HepG2 (cell line): Measurements from ENCODE around the gene THEMIS.

Experiments
- BCLAF1 ChIP-seq: fragments of 450-650 bp; IDR thresholded peaks from 2 replicates; pipeline ENCODE4 v1.6.1; 2017; ENCODE audit warnings: mild to moderate bottlenecking
- CTCF ChIP-seq: sonication (generic); formaldehyde crosslinking; IDR thresholded peaks from 2 replicates; pipeline ENCODE4 v1.5.0; 2020; ENCODE audit warnings: mild to moderate bottlenecking, missing genetic modification reagents, moderate library complexity
- DNMT3B ChIP-seq: conservative IDR thresholded peaks from 2 replicates; pipeline ENCODE4 v1.6.1; 2016; ENCODE audit warnings: missing biosample characterization, control low read depth
- GFI1 ChIP-seq: sonication (generic); formaldehyde crosslinking; IDR thresholded peaks from 2 replicates; pipeline ENCODE4 v1.5.0; 2020; ENCODE audit warnings: missing genetic modification reagents, mild to moderate bottlenecking, borderline replicate concordance
- HNF1B ChIP-seq: sonication (generic); formaldehyde crosslinking; IDR thresholded peaks from 2 replicates; pipeline ENCODE4 v1.5.1; 2020; ENCODE audit warnings: mild to moderate bottlenecking, moderate library complexity, missing genetic modification reagents
- KLF15 ChIP-seq: sonication (generic); formaldehyde crosslinking; IDR thresholded peaks from 2 replicates; pipeline ENCODE4 v1.8.1; 2023; ENCODE audit warnings: borderline replicate concordance, mild to moderate bottlenecking, inconsistent platforms, missing genetic modification reagents, mixed read lengths
- PHF5A ChIP-seq: IDR thresholded peaks from one replicate; pipeline ENCODE4 v1.6.1; 2018; ENCODE audit warnings: low read depth, missing genetic modification reagents; ENCODE audit not compliant: unreplicated experiment
- PPARG ChIP-seq: conservative IDR thresholded peaks from 2 replicates; pipeline ENCODE4 v1.6.1; 2016; ENCODE audit warnings: missing biosample characterization, missing genetic modification reagents
- TRIM24 ChIP-seq: sonication (generic); formaldehyde crosslinking; IDR thresholded peaks from 2 replicates; pipeline ENCODE4 v1.8.0; 2022; ENCODE audit warnings: mild to moderate bottlenecking, missing genetic modification reagents
- U2AF1 ChIP-seq: fragments of 200-400 bp; formaldehyde crosslinking; optimal IDR thresholded peaks from 2 replicates; pipeline ENCODE3; 2017; ENCODE audit warnings: mild to moderate bottlenecking, low read depth, low read length
- ZNF121 ChIP-seq: sonication (generic); formaldehyde crosslinking; IDR thresholded peaks from 2 replicates; pipeline ENCODE4 v1.5.0; 2020; ENCODE audit warnings: mild to moderate bottlenecking, missing genetic modification reagents
- ZNF276 ChIP-seq: sonication (generic); formaldehyde crosslinking; IDR thresholded peaks from 2 replicates; pipeline ENCODE4 v1.4.0; 2020; ENCODE audit warnings: mild to moderate bottlenecking, low read depth, missing genetic modification reagents

- TF ChIP-seq BCLAF1 (no peak), HNF1B (CRISPR knock-in tag) (no peak), CTCF (CRISPR knock-in tag) (no peak), ZNF276 (CRISPR knock-in tag) (no peak), ZNF121 (no peak), GFI1 (no peak), TRIM24 (CRISPR knock-in tag) (no peak), DNMT3B (CRISPR knock-in tag) (no peak), U2AF1 (no peak), PHF5A (no peak), KLF15 (no peak), PPARG (CRISPR knock-in tag) (no peak)
Observed at GRCh38 chr6:127897484-127897883, 3.4 kb downstream of the THEMIS start.
